H1 (cell line): Measurements from ENCODE around the gene CLEC19A. TPM values are rescaled to one million over a fixed set of nuclear protein-coding genes. Genes with fewer than 3 reads are reported as not detected.

ENCODE experiments used
- CTCF ChIA-PET: fragments of 300-600 bp; sonication (Branson Sonifier 250); formaldehyde crosslinking; loops from one replicate; lab custom pipeline; 2021; ENCODE audit not compliant: partially characterized antibody; lab: Charles Lee
- POLR2A ChIA-PET: fragments of 300-600 bp; sonication (Branson Sonifier 250); formaldehyde crosslinking; loops from one replicate; lab custom pipeline; 2021; ENCODE audit warnings: inconsistent platforms; ENCODE audit not compliant: partially characterized antibody; lab: Charles Lee
- DNase-seq, 2 experiments: peaks; one replicate each; pipeline versions ENCODE4 v3.0.0 to v3.0.0-alpha.2; 2010 to 2022; ENCODE audit warnings: low spot score in 2 of 2, low read depth in 1 of 2, mixed read lengths in 1 of 2
- FAIRE-seq: peaks from 2 replicates; lab custom pipeline; 2011; peaks lifted over from hg19 to GRCh38; lab: Jason Lieb, UNC
- H2AFZ ChIP-seq: 2 replicates; pipeline ENCODE4 v1.8.1; 2012; ENCODE audit warnings: low read length, inconsistent platforms
- H2AK5ac ChIP-seq: 2 replicates; pipeline ENCODE4 v1.6.1; 2013; ENCODE audit warnings: low read depth, low read length
- H2BK120ac ChIP-seq: replicated peaks from 2 replicates; pipeline ENCODE3; 2013; ENCODE audit warnings: low read depth, low read length, inconsistent platforms
- H2BK12ac ChIP-seq: 2 replicates; pipeline ENCODE4 v1.6.1; 2013; ENCODE audit warnings: low read depth, low read length
- H2BK15ac ChIP-seq: 2 replicates; pipeline ENCODE4 v1.6.1; 2013; ENCODE audit warnings: low read length
- H2BK20ac ChIP-seq: 2 replicates; pipeline ENCODE4 v1.6.1; 2013; ENCODE audit warnings: low read length
- H2BK5ac ChIP-seq: 2 replicates; pipeline ENCODE4 v1.6.1; 2013; ENCODE audit warnings: low read depth, low read length
- H3K14ac ChIP-seq: 2 replicates; pipeline ENCODE4 v1.6.1; 2013; ENCODE audit warnings: inconsistent platforms; ENCODE audit not compliant: insufficient read length
- H3K18ac ChIP-seq: 2 replicates; pipeline ENCODE4 v1.6.1; 2013; ENCODE audit warnings: low read length; ENCODE audit errors: extremely low read depth
- H3K23ac ChIP-seq: 2 replicates; pipeline ENCODE4 v1.6.1; 2013; ENCODE audit warnings: inconsistent platforms; ENCODE audit not compliant: insufficient read length
- H3K23me2 ChIP-seq: 2 replicates; pipeline ENCODE4 v1.6.1; 2013; ENCODE audit warnings: low read depth, low read length
- H3K27ac ChIP-seq: 2 replicates; pipeline ENCODE4 v1.6.1; 2011; ENCODE audit warnings: low read depth, low read length, inconsistent platforms
- H3K27me3 ChIP-seq, 4 experiments: replicated peaks in 1 of 4; 1 replicate in 1 of 4; 2 replicates in 3 of 4; pipeline versions ENCODE4 v1.6.1 to v1.8.1; 2011 to 2013; ENCODE audit warnings: low read length in 3 of 4, mild to moderate bottlenecking in 3 of 4, inconsistent platforms in 2 of 4, mixed read lengths in 2 of 4, moderate library complexity in 1 of 4; ENCODE audit not compliant: control insufficient read depth in 3 of 4, insufficient read depth in 3 of 4; ENCODE audit errors: extremely low read depth in 1 of 4
- H3K36me3 ChIP-seq, 4 experiments: 2 replicates each; pipeline versions ENCODE4 v1.6.1 to v1.8.1; 2011 to 2013; ENCODE audit warnings: mild to moderate bottlenecking in 4 of 4, low read length in 3 of 4, moderate library complexity in 2 of 4, control low read depth in 1 of 4, inconsistent platforms in 1 of 4; ENCODE audit not compliant: insufficient read depth in 4 of 4, control insufficient read depth in 2 of 4
- H3K4ac ChIP-seq: replicated peaks from 2 replicates; pipeline ENCODE3; 2013; ENCODE audit warnings: low read length, low read depth, mixed read lengths, inconsistent platforms; ENCODE audit not compliant: insufficient read length
- H3K4me1 ChIP-seq, 4 experiments: replicated peaks in 1 of 4; 1 replicate in 1 of 4; 2 replicates in 3 of 4; pipeline versions ENCODE4 v1.6.1 to v1.8.1; 2011 to 2013; ENCODE audit warnings: low read length in 3 of 4, inconsistent platforms in 2 of 4, mixed read lengths in 1 of 4; ENCODE audit not compliant: insufficient read depth in 4 of 4, control insufficient read depth in 3 of 4
- H3K4me2 ChIP-seq, 2 experiments: 2 replicates each; pipeline versions ENCODE4 v1.6.1 to v1.8.1; 2011 to 2013; ENCODE audit warnings: low read depth in 2 of 2, low read length in 2 of 2, control low read depth in 1 of 2, inconsistent platforms in 1 of 2, mild to moderate bottlenecking in 1 of 2; ENCODE audit not compliant: insufficient read depth in 1 of 2
- H3K4me3 ChIP-seq, 4 experiments: fragments of 200-600, 300-600 bp in 1 of 4; sonication (generic), shearing (Covaris generic), sonication (Bioruptor Twin) in 1 of 4; 2 replicates each; pipeline versions ENCODE4 v1.5.1 to v1.8.1; 2011 to 2016; ENCODE audit warnings: low read length in 4 of 4, low read depth in 3 of 4, control low read depth in 2 of 4, inconsistent platforms in 2 of 4, mild to moderate bottlenecking in 2 of 4, mixed read lengths in 1 of 4, moderate library complexity in 1 of 4; ENCODE audit not compliant: insufficient read depth in 2 of 4; ENCODE audit errors: extremely low read depth in 1 of 4
- H3K56ac ChIP-seq: replicated peaks from 2 replicates; pipeline ENCODE3; 2013; ENCODE audit warnings: low read depth, mild to moderate bottlenecking, mixed read lengths, low read length, inconsistent platforms; ENCODE audit not compliant: insufficient read length
- H3K79me1 ChIP-seq: 2 replicates; pipeline ENCODE4 v1.6.1; 2013; ENCODE audit warnings: low read depth, low read length, control low read depth
- H3K79me2 ChIP-seq, 2 experiments: 2 replicates each; pipeline versions ENCODE4 v1.6.1 to v1.8.1; 2012 to 2013; ENCODE audit warnings: low read length in 2 of 2, mild to moderate bottlenecking in 2 of 2, inconsistent platforms in 1 of 2; ENCODE audit not compliant: insufficient read depth in 2 of 2, control insufficient read depth in 1 of 2
- H3K9ac ChIP-seq, 4 experiments: replicated peaks in 1 of 4; 1 replicate in 1 of 4; 2 replicates in 3 of 4; pipeline versions ENCODE4 v1.6.1 to v1.8.1; 2011 to 2013; ENCODE audit warnings: low read depth in 3 of 4, low read length in 3 of 4, control low read depth in 2 of 4, mild to moderate bottlenecking in 2 of 4, moderate library complexity in 2 of 4, inconsistent platforms in 1 of 4; ENCODE audit errors: extremely low read depth in 1 of 4
- H3K9me3 ChIP-seq, 2 experiments: 2 replicates each; pipeline versions ENCODE4 v1.6.1 to v1.8.1; 2012 to 2013; ENCODE audit warnings: mild to moderate bottlenecking in 2 of 2, moderate library complexity in 2 of 2, control low read depth in 1 of 2, inconsistent platforms in 1 of 2, low read depth in 1 of 2, low read length in 1 of 2, mixed read lengths in 1 of 2; ENCODE audit not compliant: insufficient read depth in 2 of 2
- H4K20me1 ChIP-seq, 2 experiments: replicated peaks in 1 of 2; 2 replicates each; pipeline versions ENCODE3 to v1.8.1; 2011 to 2013; ENCODE audit warnings: inconsistent platforms in 2 of 2, low read length in 2 of 2, mild to moderate bottlenecking in 1 of 2; ENCODE audit not compliant: insufficient read depth in 2 of 2, control insufficient read depth in 1 of 2
- H4K5ac ChIP-seq: 2 replicates; pipeline ENCODE4 v1.6.1; 2013; ENCODE audit warnings: low read length, low read depth, mixed read lengths, inconsistent platforms; ENCODE audit not compliant: insufficient read length
- H4K8ac ChIP-seq: 2 replicates; pipeline ENCODE4 v1.8.0; 2013; ENCODE audit warnings: mild to moderate bottlenecking, moderate library complexity, low read length, inconsistent platforms; ENCODE audit not compliant: insufficient read depth; ENCODE audit errors: extremely low read depth
- H4K91ac ChIP-seq: replicated peaks from 2 replicates; pipeline ENCODE3; 2013; ENCODE audit warnings: low read length, mixed read lengths, inconsistent platforms; ENCODE audit not compliant: insufficient read length
- CREB1 ChIP-seq: IDR thresholded peaks from 2 replicates; pipeline ENCODE4 v1.6.1; 2012; ENCODE audit warnings: inconsistent platforms
- KDM1A ChIP-seq: fragments of 200-600, 300-600 bp; sonication (generic); IDR thresholded peaks from 2 replicates; pipeline ENCODE4 v1.7.1; 2016; ENCODE audit warnings: mild to moderate bottlenecking, low read length, borderline replicate concordance
- MAX ChIP-seq: IDR thresholded peaks from 2 replicates; pipeline ENCODE4 v1.6.1; 2012; ENCODE audit warnings: inconsistent platforms
- WGBS, 2 experiments: shearing (Covaris generic) in 1 of 2; methylation state at CpG; one replicate each; pipeline versions ENCODE4 v1.1.6 to v1.1.7; 2013 to 2015; ENCODE audit warnings: low lambda C conversion rate in 2 of 2, mixed read lengths in 2 of 2, inconsistent platforms in 1 of 2, low coverage in 1 of 2, missing lambda C conversion rate in 1 of 2; ENCODE audit not compliant: insufficient replicate concordance in 2 of 2, insufficient coverage in 1 of 2, insufficient read length in 1 of 2; ENCODE audit errors: extremely low coverage in 1 of 2, missing lambda C conversion rate in 1 of 2; 5-methylcytosine and 5-hydroxymethylcytosine counted together
- polyA plus RNA-seq, 7 experiments: library from polyadenylated mRNA; depleted of rRNA in 3 of 7; stranded (reverse) in 5 of 7; unstranded in 2 of 7; fragments of >200 nt in 5 of 7; fragments of 200-250 nt in 2 of 7; gene quantifications; 1 replicate in 5 of 7; 2 replicates in 1 of 7; 4 replicates in 1 of 7; pipeline versions ENCODE4 v1.2.1 to v1.2.3, GENCODE V29; 2011 to 2013; ENCODE audit warnings: missing spikeins in 2 of 7, mixed read lengths in 2 of 7
- total RNA-seq: library from RNA; stranded (reverse); fragmentation: NEBNext Ultra II Directional; extraction: Animal tissue kit (Norgen Biotek cat#: 25700); gene quantifications from 2 replicates; pipeline ENCODE4 v1.2.1, GENCODE V29; 2021

The CLEC19A gene
- total and polyA plus RNA-seq, 2 of the 8 experiments (the other 6 are each of a cell fraction or from before 2014, with no cell fraction given): 0.35 to 0.88 TPM

- 87% methylated on average over 1 of the region's 1 CpG; no CpG with 5 or more reads in 1 of the 2 experiments for WGBS, 2 experiments
- no peak overlapping the region for H4K5ac ChIP-seq
These were observed 22.9 kb downstream of the CLEC19A start for GRCh38 chr16:19308392-19308791.

More at GRCh38 chr16:19308392-19308791, 22.9 kb downstream of the CLEC19A start:
- H3K4me2 ChIP-seq: no peak overlapping the region
- FAIRE-seq (no peak), DNase-seq (no peak)
- H3K14ac ChIP-seq: no peak overlapping the region
- peaks cover 0 to 2% (median 0%) of the 10 kb centered on the region in 4 experiments; a peak in 1 of 7 replicates for H3K4me1 ChIP-seq
- POLR2A ChIA-PET: interaction anchor here (1.3 kb wide), 1 partner anchor 10 kb away, joined by 5 read pairs; no protein-coding TSS in a partner anchor
- no peak overlapping the region for H3K4ac ChIP-seq
- no peak overlapping the region for H2AFZ ChIP-seq
- H3K27me3 ChIP-seq: no peaks in the 10 kb centered on the region
- H3K56ac ChIP-seq: no peak overlapping the region
- H4K91ac ChIP-seq: no peak overlapping the region
- H2BK5ac ChIP-seq: no peak overlapping the region
- no peak overlapping the region for H2BK120ac ChIP-seq
- no peaks in the 10 kb centered on the region for H3K23me2 ChIP-seq
- no peaks in the 10 kb centered on the region for H3K79me1 ChIP-seq
- H2BK20ac ChIP-seq: no peak overlapping the region
- H3K9ac ChIP-seq: no peak overlapping the region
- H3K79me2 ChIP-seq: no peaks in the 10 kb centered on the region
- no peaks in the 10 kb centered on the region for H3K36me3 ChIP-seq
- no peak overlapping the region for H3K23ac ChIP-seq
- H3K4me3 ChIP-seq: no peak overlapping the region
- peaks cover 6 to 11% of the 10 kb centered on the region in 2 experiments; a peak in 2 of 4 replicates for H3K9me3 ChIP-seq
- no peak overlapping the region for H3K27ac ChIP-seq
- no peak overlapping the region for H2AK5ac ChIP-seq
- H4K20me1 ChIP-seq: no peaks in the 10 kb centered on the region
- no peak overlapping the region for H2BK15ac ChIP-seq
- CTCF ChIA-PET: interaction anchor here (1.1 kb wide), 1 partner anchor 20 kb away, joined by 3 read pairs; no protein-coding TSS in a partner anchor
- no peak overlapping the region for H3K18ac ChIP-seq
- H4K8ac ChIP-seq: no peak overlapping the region; the same call in 1 of the 2 replicates
- H2BK12ac ChIP-seq: no peak overlapping the region
- TF ChIP-seq KDM1A (peak; percentile 61; the same call in 1 of the 2 replicates), CREB1 (no peak), MAX (no peak)
